OCI-LY7 (cell line): ENCODE data around the gene RITA1. TPM values are rescaled to one million over a fixed set of nuclear protein-coding genes. Genes with fewer than 3 reads are reported as not detected.

Experiments
- BruUV-seq: library from RNA; stranded (reverse); fragments of 400-500 nt; replicated peaks from 2 replicates; lab custom pipeline; 2021; lab: Mats Ljungman, UMichigan
- CTCF ChIA-PET: fragments of 300-600 bp; sonication (Branson Sonifier 250); formaldehyde crosslinking; loops from one replicate; lab custom pipeline; 2022; ENCODE audit warnings: antibody characterized with exemption; ENCODE audit not compliant: unreplicated experiment; lab: Charles Lee
- POLR2A ChIA-PET: fragments of 300-600 bp; sonication (Branson Sonifier 250); formaldehyde crosslinking; loops from one replicate; lab custom pipeline; 2022; ENCODE audit warnings: antibody characterized with exemption; lab: Charles Lee
- DNase-seq: peaks from one replicate; pipeline ENCODE4 v3.0.0-alpha.2; 2015; ENCODE audit warnings: low spot score
- H2AFZ ChIP-seq: fragments of 200-600 bp; sonication (generic), shearing (Covaris generic); 2 replicates; pipeline ENCODE4 v1.6.1; 2014; ENCODE audit warnings: mild to moderate bottlenecking, antibody characterized with exemption, low read length, moderate library complexity
- H3K27ac ChIP-seq: fragments of 200-600 bp; sonication (generic); 2 replicates; pipeline ENCODE4 v1.5.1; 2014; ENCODE audit warnings: mixed run types, low read depth, mild to moderate bottlenecking, moderate library complexity, low read length, inconsistent platforms; ENCODE audit not compliant: poor library complexity, severe bottlenecking
- H3K36me3 ChIP-seq: fragments of 200-600 bp; sonication (generic); 2 replicates; pipeline ENCODE4 v1.6.1; 2014; ENCODE audit warnings: mild to moderate bottlenecking, antibody characterized with exemption, low read length, moderate library complexity, mixed read lengths; ENCODE audit not compliant: insufficient read depth
- H3K4me1 ChIP-seq: fragments of 200-600 bp; sonication (generic); 2 replicates; pipeline ENCODE4 v1.5.1; 2014; ENCODE audit warnings: mild to moderate bottlenecking, low read length; ENCODE audit not compliant: insufficient read depth, poor library complexity, severe bottlenecking
- H3K4me2 ChIP-seq: fragments of 200-600 bp; sonication (generic); 2 replicates; pipeline ENCODE4 v1.6.1; 2014; ENCODE audit warnings: mild to moderate bottlenecking, low read length
- H3K4me3 ChIP-seq: fragments of 200-600 bp; sonication (generic); 2 replicates; pipeline ENCODE4 v1.5.1; 2014; ENCODE audit warnings: mild to moderate bottlenecking, low read depth, low read length; ENCODE audit not compliant: poor library complexity, severe bottlenecking
- H3K79me2 ChIP-seq: fragments of 200-600 bp; sonication (generic); 2 replicates; pipeline ENCODE4 v1.6.1; 2016; ENCODE audit warnings: low read depth, mild to moderate bottlenecking, low read length, moderate library complexity, mixed read lengths; ENCODE audit not compliant: insufficient read depth
- H3K9me2 ChIP-seq: fragments of 200-600 bp; sonication (generic); 2 replicates; pipeline ENCODE4 v1.6.1; 2016; ENCODE audit warnings: mild to moderate bottlenecking, low read length, mixed read lengths; ENCODE audit not compliant: insufficient read depth
- H3K9me3 ChIP-seq: fragments of 200-600 bp; sonication (generic); 2 replicates; pipeline ENCODE4 v1.6.1; 2014; ENCODE audit warnings: mild to moderate bottlenecking, mixed run types, low read length, mixed read lengths
- H4K20me1 ChIP-seq: fragments of 200-600 bp; sonication (generic); 2 replicates; pipeline ENCODE4 v1.6.1; 2014; ENCODE audit warnings: mild to moderate bottlenecking, antibody characterized with exemption, low read length, moderate library complexity, mixed read lengths; ENCODE audit not compliant: insufficient read depth
- CTCF ChIP-seq: fragments of 200-600 bp; sonication (generic); conservative IDR thresholded peaks from 2 replicates; pipeline ENCODE4 v1.5.1; 2014; ENCODE audit warnings: mild to moderate bottlenecking, antibody characterized with exemption, low read length, moderate library complexity, mixed read lengths
- EZH2phosphoT487 ChIP-seq: fragments of 200-600 bp; sonication (generic); IDR thresholded peaks from 2 replicates; pipeline ENCODE4 v1.6.1; 2018; ENCODE audit warnings: low read depth, borderline replicate concordance, mild to moderate bottlenecking, mixed run types, antibody characterized with exemption, low read length, moderate library complexity, mixed read lengths
- intact Hi-C: fragments of 100-400 bp; cut with micrococcal nuclease; formaldehyde crosslinking; loops from one replicate; pipeline ENCODE4 v1.10.0; 2022; ENCODE audit not compliant: unreplicated experiment
- total RNA-seq, 2 experiments: library from RNA; depleted of rRNA in 1 of 2; stranded (reverse); fragments of >200 nt in 1 of 2; shearing (Covaris generic) in 1 of 2; gene quantifications; 2 replicates each; pipeline ENCODE4 v1.2.3, GENCODE V29; 2014 to 2022

Gene RITA1
- total RNA-seq, 2 experiments from 2014 or later: 68.6 to 90.8 TPM

DNA sequence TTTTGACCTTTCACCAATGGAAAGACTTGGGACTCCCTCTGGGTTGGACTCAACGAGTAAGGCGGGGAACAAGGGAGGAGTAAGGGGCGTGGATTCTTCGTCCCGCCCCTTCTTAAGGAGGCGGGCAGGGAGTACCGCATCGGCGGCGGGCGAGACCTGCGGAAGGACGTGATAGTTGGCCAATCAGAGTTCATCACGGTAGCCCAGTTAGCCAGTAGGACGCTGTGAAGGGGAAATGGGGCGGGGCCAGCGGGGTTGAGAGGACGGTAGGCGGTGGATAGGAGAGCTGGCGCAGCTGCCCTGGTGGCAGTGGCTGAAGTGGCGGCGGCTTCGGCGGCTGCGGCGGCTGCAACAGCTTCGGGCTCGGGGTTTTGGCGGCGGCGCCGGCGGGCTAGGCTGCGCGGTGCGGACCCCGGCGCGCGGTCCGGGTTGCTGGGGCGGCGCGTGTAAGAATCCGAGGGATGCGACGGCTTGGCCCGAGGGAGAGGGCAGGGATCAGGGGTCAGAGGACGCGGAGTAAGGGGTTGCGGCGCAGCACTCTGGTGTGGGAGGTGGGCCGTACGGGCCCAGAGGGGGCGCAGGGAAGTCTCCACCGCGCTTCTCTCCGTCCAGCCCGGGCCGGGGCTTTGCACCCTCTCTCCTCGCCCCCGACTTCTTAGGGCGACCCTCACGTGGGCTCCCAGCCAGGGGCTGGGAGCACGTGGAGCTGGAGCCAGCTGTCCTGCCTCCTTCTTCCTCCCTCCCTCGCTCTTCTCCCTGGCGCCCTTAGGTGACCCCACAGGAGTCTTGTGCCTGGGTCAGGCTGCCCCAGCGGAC, 35.9 kb downstream of the RITA1 start, which contains the start of gene TPCN1:
TSS of gene TPCN1 (plus strand) at position 284 of the 816 bp plus-strand sequence. CDS start 5,389 bp downstream, outside the sequence.
- H2AFZ ChIP-seq: no peak within 1 kb of the TSS
- intact Hi-C loops: loop anchor here (1.0 to 5.0 kb wide), 2 partner anchors 24 to 159 kb away; no protein-coding TSS in a partner anchor
- H3K9me3 ChIP-seq: no peaks in the 10 kb centered on the region
- H4K20me1 ChIP-seq: no peaks in the 10 kb centered on the region
- peaks cover 92% of the 10 kb centered on the region for H3K79me2 ChIP-seq
- peak within 1 kb of the TSS; percentile 100 for H3K4me3 ChIP-seq
- no TSS peak for BruUV-seq
- ChIA-PET POLR2A (interaction anchor here (1.2 to 12.4 kb wide), 6 partner anchors 9 to 68 kb away, joined by 3 to 183 read pairs (median 6); partner anchors contain the start of genes DDX54 and RITA1), CTCF (interaction anchor here (0.6 to 0.9 kb wide), 2 partner anchors 10 to 46 kb away, joined by 3 to 11 read pairs; no protein-coding TSS in a partner anchor)
- peak; percentile 100 for DNase-seq
- peaks cover 47% of the 10 kb centered on the region for H3K4me1 ChIP-seq
- no peak for TF ChIP-seq CTCF
- no peak for TF ChIP-seq EZH2phosphoT487
- no peaks in the 10 kb centered on the region for H3K9me2 ChIP-seq
- H3K36me3 ChIP-seq: peaks cover 17% of the 10 kb centered on the region
- H3K4me2 ChIP-seq: peak within 1 kb of the TSS; percentile 97
- H3K27ac ChIP-seq: peak within 1 kb of the TSS; percentile 99

GRCh38 chr12:113221997-113222729, 36.6 kb downstream of the RITA1 start:
- no TSS peak for BruUV-seq
- Histone ChIP-seq H3K36me3 (peaks cover 24% of the 10 kb centered on the region), H2AFZ (no peak overlapping the region), H3K79me2 (peaks cover 89% of the 10 kb centered on the region), H4K20me1 (no peaks in the 10 kb centered on the region), H3K9me3 (no peaks in the 10 kb centered on the region), H3K4me1 (peaks cover 45% of the 10 kb centered on the region), H3K4me3 (peak overlapping the region; percentile 100), H3K27ac (peak overlapping the region; percentile 84), H3K4me2 (peak overlapping the region; percentile 97), H3K9me2 (no peaks in the 10 kb centered on the region)
- TF ChIP-seq CTCF (no peak), EZH2phosphoT487 (no peak)
- POLR2A ChIA-PET: interaction anchor here (0.6 to 12.4 kb wide), 12 partner anchors 8 to 1458 kb away, joined by 3 to 183 read pairs (median 6); partner anchors contain the start of genes DDX54, OAS2 and RITA1
- CTCF ChIA-PET: interaction anchor here (0.6 to 1.0 kb wide), 3 partner anchors 11 to 47 kb away, joined by 3 to 11 read pairs (median 4); no protein-coding TSS in a partner anchor
- peak; percentile 59 for DNase-seq
- intact Hi-C loops: loop anchor here (1.0 to 5.0 kb wide), 3 partner anchors 14 to 160 kb away; no protein-coding TSS in a partner anchor
